Measurements from ENCODE around the gene TRIM71.

DNA sequence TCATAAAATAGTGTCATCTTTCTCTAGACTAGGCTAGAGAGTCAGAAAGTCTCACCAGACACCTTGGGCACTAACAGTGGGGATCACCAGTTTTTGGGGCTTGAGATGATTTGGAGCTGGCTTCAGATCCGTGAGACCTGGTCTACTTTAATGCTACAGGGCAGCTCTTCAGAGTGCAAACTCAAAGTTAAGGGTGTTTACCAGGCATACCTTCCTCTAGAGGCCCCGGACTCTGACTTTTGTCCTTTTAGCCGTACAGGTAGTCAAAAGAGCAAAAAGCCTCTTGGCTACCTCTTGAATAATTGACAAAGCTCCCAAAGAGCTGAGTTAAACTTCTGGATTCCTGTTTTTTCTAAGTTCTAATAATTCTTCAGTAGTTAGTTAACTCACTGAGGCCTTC lies 92.2 kb downstream of the TRIM71 start:
- TF ChIP-seq, protein P1, sequence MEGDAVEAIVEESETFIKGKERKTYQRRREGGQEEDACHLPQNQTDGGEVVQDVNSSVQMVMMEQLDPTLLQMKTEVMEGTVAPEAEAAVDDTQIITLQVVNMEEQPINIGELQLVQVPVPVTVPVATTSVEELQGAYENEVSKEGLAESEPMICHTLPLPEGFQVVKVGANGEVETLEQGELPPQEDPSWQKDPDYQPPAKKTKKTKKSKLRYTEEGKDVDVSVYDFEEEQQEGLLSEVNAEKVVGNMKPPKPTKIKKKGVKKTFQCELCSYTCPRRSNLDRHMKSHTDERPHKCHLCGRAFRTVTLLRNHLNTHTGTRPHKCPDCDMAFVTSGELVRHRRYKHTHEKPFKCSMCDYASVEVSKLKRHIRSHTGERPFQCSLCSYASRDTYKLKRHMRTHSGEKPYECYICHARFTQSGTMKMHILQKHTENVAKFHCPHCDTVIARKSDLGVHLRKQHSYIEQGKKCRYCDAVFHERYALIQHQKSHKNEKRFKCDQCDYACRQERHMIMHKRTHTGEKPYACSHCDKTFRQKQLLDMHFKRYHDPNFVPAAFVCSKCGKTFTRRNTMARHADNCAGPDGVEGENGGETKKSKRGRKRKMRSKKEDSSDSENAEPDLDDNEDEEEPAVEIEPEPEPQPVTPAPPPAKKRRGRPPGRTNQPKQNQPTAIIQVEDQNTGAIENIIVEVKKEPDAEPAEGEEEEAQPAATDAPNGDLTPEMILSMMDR (IDR thresholded peaks at IDR 0.05): no peak
- TF ChIP-seq POLR2A (IDR thresholded peaks at IDR 0.05): no peak

All from breast epithelium (tissue), 3 donors.